GM12873 (cell line): Measurements from ENCODE around the gene HPGDS.

ENCODE experiments used
- TF ChIP-seq, protein P1 (sequence below): IDR thresholded peaks from 2 replicates; pipeline ENCODE4 v1.5.1; 2012; ENCODE audit warnings: low read depth, mild to moderate bottlenecking, moderate library complexity, low read length, control low read depth; ENCODE audit not compliant: insufficient read depth; ENCODE audit errors: missing control alignments

The HPGDS gene

DNA sequence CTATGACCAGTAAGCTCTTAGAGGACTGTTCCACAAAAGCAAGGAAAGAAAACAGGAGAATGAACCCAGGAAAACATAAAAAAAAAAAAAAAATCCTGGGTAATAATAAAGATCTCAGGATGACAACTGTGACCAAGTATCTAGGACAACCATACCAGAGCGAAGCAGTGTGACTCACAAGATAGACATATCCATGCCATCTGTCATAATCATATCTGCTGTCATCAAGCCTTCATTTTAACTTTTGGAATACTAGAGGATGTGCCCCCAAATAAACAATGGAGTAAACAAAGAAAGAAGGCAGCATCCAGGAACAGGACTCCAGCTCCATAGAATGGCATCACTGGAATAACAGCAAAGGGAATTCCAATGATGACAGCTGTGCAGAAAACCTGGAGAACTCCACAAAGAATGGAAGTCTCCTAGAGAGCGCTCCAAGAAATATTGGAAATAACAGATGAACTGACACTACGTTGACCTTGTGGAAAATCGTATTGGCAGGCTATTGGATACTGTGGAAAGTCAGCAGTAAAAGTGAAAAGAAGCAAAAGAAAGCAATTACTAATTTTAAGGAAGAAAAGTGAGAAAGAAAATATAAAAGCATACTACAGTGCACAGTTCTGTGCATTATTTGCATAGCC lies 35.3 kb downstream of the HPGDS start:
- TF ChIP-seq, protein P1, sequence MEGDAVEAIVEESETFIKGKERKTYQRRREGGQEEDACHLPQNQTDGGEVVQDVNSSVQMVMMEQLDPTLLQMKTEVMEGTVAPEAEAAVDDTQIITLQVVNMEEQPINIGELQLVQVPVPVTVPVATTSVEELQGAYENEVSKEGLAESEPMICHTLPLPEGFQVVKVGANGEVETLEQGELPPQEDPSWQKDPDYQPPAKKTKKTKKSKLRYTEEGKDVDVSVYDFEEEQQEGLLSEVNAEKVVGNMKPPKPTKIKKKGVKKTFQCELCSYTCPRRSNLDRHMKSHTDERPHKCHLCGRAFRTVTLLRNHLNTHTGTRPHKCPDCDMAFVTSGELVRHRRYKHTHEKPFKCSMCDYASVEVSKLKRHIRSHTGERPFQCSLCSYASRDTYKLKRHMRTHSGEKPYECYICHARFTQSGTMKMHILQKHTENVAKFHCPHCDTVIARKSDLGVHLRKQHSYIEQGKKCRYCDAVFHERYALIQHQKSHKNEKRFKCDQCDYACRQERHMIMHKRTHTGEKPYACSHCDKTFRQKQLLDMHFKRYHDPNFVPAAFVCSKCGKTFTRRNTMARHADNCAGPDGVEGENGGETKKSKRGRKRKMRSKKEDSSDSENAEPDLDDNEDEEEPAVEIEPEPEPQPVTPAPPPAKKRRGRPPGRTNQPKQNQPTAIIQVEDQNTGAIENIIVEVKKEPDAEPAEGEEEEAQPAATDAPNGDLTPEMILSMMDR, result no peak

DNA sequence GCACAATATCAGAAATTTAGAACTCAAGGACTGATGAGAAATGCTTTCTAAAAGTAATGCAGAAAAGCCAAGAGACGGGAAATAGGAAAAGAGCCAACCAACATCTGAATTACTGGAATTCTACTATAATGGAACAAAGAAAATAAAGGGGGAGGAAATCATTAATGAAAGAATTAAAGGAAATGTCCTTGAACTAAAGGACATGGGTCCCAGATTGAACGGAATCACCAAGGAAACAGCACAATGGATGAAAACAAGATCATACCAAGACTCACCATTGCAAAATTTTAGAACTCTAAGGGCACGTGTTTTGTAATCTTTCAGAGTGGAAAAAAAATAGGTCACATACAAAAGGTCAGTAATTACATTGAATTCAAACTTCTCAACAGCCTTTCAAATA lies 35.9 kb downstream of the HPGDS start:
- TF ChIP-seq, protein P1, result no peak

DNA sequence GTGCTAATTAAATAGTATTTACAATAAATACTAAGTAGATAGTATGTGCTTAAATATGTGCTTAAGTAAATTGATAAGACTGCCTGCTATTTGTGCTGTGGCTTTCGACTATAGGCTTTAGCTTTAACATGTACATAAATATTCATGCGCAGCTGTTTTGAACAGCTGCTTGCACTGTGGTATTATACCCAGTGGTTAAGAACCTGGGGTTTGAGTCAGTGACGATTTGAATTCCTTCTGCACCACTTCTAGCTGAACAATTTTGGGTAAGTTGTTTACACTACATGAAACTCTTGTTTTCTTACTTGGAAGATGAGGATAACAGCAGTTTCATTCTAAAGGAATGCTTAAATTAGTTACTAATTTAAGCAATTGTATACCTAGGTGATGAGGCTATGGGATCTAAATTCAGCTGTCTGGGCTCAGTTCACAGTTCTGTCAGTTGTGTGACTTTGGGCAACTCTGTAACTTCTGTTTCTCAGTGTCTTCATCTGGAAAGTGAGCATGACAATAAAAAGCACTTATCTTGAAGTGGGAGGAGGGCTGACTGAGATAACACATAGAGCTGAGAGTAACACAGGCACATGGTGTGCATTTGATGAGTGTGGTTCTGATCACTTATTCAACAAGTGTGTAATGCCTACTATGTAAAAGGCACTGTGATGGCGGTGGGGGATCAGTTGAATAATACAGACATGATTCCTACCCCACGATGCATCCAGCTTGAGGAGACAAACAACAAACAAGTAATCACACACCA lies 37.0 kb downstream of the HPGDS start:
- TF ChIP-seq, protein P1, result no peak

DNA sequence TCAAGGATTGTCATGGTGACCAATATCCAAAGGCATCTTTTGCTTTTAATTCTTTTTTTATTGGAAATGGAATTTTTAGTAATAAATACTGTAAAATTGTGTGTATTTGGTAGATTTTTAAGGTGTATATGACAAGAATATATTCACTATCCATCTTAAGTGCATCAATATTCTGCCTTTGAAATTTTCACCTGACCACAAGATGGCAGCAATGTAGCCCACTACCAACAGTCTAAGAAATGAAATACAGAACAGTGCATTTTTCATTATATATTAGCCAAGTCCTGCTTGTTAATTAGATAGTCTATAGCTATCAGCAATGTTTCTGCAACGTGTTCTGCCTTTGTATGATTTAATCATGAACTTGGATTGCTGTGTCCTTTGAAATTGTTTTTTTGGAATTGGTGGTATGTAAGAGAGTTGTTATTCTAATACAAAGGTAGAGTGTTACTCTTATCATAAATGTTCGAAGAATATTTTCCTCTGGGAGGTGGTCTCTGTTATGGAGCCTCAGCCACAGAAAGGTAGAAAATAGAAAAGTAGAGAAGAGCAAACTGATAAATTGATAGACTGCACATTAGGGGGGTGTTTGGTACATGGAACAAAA lies 38.2 kb downstream of the HPGDS start:
- TF ChIP-seq, protein P1, result peak; percentile 50

DNA sequence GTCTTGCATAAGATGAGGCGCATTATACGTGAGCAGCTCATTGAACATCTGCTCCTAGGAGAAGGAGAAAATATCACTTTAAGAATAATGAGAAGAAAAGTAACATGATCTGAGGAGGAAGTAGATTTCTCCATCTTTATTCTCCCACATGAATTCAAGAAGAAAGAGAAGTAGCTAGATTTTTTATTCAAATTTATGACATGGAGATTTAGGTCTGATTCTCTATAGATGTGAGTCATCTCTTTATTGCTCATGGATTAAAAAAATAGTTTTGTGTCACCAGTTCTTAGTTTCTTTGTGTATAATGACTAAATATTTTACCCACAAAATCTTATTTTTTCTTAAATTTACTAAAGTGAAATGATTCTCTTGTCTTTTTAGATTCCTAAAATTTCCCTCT lies 40.4 kb downstream of the HPGDS start:
- TF ChIP-seq, protein P1, result no peak

DNA sequence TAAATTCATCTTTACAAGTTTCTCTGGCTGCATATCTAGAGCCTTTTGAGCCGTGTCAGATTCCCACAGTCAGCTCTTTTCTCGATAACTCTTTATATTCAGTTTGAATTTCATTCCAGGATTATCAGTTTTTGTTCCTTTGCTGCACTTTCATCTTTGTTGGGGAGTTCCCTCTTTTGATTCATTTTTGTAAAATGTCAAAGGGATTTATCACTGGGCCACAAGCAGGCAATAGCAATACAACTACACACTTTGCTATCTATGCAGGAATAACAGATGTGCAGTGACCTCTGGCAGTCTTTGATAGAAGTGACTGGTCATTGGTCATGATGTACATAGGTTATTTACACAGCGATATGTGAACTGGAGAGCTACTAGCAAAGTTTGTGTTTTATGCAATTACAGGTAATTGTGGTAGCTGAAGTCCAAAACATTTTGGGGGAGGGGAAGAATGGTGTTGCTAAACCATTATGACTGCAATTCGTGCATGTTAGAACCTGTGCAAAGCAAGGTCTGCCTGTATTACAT lies 43.8 kb downstream of the HPGDS start:
- TF ChIP-seq, protein P1, result no peak

DNA sequence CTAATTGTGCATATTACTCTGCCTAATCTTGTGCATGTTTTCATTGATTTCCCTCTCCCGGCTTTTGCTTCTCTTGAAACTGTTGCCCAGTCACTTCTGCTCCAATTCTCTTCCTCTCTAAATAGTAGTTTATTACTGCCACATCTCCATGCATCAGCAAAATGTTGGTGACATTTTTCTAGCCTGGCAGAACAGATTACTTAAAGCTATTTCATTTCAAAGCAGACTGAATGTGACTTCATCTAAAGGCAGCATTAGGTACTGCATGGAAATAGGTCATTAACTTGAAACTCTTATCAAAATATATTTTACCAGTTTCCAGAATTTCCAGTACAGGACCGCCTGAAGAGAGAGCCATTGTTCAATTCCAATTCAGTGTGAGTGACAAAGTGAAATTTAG lies 52.4 kb downstream of the HPGDS start:
- TF ChIP-seq, protein P1, result no peak
